Measurements from ENCODE around the gene PPP6R2.

Gene PPP6R2

DNA sequence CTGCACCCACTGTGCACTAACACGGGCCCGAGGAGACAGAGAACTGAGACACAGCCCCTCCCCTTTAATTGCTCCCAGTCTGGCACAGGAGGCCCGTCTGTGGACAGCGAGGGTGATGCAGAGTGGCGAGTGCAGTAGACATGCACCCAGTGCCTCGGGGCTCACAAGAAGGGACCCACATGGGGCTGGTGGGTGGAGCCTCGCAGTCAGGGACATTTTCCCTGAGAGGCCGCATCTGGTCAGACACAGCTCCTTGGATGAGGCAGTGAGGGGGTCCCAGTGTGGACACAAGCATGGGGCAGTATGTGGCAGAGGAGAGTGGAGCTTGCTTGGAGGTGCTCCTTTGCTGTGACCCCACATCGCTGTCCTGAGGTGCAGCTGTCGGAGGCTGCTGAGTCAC is 76.9 kb downstream of the PPP6R2 start:
- H3K9me3 ChIP-seq (ENCODE audit: insufficient read depth, low read depth, low read length): no peaks in the 10 kb centered on the region
- H3K9ac ChIP-seq (ENCODE audit: low read depth, low read length, poor library complexity, severe bottlenecking): no peak overlapping the region
- H2AFZ ChIP-seq (ENCODE audit: low read length): no peak overlapping the region
- no peaks in the 10 kb centered on the region for H3K9me2 ChIP-seq (replicated peaks; ENCODE audit: low read depth, low read length)
- no peaks in the 10 kb centered on the region for H3F3A ChIP-seq (ENCODE audit: low read depth)
- TF ChIP-seq, protein P1, sequence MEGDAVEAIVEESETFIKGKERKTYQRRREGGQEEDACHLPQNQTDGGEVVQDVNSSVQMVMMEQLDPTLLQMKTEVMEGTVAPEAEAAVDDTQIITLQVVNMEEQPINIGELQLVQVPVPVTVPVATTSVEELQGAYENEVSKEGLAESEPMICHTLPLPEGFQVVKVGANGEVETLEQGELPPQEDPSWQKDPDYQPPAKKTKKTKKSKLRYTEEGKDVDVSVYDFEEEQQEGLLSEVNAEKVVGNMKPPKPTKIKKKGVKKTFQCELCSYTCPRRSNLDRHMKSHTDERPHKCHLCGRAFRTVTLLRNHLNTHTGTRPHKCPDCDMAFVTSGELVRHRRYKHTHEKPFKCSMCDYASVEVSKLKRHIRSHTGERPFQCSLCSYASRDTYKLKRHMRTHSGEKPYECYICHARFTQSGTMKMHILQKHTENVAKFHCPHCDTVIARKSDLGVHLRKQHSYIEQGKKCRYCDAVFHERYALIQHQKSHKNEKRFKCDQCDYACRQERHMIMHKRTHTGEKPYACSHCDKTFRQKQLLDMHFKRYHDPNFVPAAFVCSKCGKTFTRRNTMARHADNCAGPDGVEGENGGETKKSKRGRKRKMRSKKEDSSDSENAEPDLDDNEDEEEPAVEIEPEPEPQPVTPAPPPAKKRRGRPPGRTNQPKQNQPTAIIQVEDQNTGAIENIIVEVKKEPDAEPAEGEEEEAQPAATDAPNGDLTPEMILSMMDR (conservative IDR thresholded peaks at IDR 0.05; ENCODE audit: low read length): no peak
- no peak for TF ChIP-seq EZH2phosphoT487 (IDR thresholded peaks at IDR 0.05; ENCODE audit: borderline replicate concordance)
- H4K20me1 ChIP-seq (ENCODE audit: insufficient read depth, low read length, poor library complexity, severe bottlenecking): no peaks in the 10 kb centered on the region
- H3K4me3 ChIP-seq (ENCODE audit: low read length, poor library complexity, severe bottlenecking): no peak overlapping the region
- H3K79me2 ChIP-seq (ENCODE audit: insufficient read depth, low read length): no peaks in the 10 kb centered on the region
- H3K36me3 ChIP-seq (ENCODE audit: insufficient read depth, low read length): peaks cover 85% of the 10 kb centered on the region; the same call in 1 of the 2 replicates
- H3K27me3 ChIP-seq (ENCODE audit: insufficient read depth, low read length, poor library complexity, severe bottlenecking): no peaks in the 10 kb centered on the region
- H3K4me2 ChIP-seq (ENCODE audit: low read depth, low read length, poor library complexity, severe bottlenecking): no peak overlapping the region
- no peaks in the 10 kb centered on the region for H3K4me1 ChIP-seq (ENCODE audit: insufficient read depth, low read length, poor library complexity, severe bottlenecking)

DNA sequence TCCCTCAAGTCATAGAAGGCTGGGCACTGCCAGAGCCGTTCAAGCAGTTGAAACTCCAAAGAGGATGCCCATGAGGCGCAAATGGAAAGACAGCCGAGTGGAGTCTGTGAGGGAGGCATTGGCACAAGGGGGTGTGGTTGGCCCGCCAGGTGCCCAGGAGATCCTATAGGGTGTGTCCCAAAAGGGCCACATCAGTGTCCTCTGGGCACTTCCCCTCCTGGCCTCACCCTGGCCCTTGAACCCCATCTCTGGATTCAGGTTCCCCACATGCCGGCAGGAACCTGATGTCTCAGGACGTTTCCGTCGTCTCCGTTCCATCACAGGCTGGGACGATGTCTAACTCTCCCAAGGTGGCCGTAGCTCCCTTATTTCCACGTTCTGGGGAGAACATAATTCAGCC is 77.5 kb downstream of the PPP6R2 start:
- Histone ChIP-seq H3K4me3 (ENCODE audit: low read length, poor library complexity, severe bottlenecking) (no peak overlapping the region), H3K9ac (ENCODE audit: low read depth, low read length, poor library complexity, severe bottlenecking) (no peak overlapping the region), H3F3A (ENCODE audit: low read depth) (no peaks in the 10 kb centered on the region), H3K4me2 (ENCODE audit: low read depth, low read length, poor library complexity, severe bottlenecking) (no peak overlapping the region), H2AFZ (ENCODE audit: low read length) (no peak overlapping the region), H3K79me2 (ENCODE audit: insufficient read depth, low read length) (no peaks in the 10 kb centered on the region), H3K27me3 (ENCODE audit: insufficient read depth, low read length, poor library complexity, severe bottlenecking) (no peaks in the 10 kb centered on the region), H3K36me3 (ENCODE audit: insufficient read depth, low read length) (peaks cover 83% of the 10 kb centered on the region; the same call in 1 of the 2 replicates), H3K9me3 (ENCODE audit: insufficient read depth, low read depth, low read length) (no peaks in the 10 kb centered on the region), H3K4me1 (ENCODE audit: insufficient read depth, low read length, poor library complexity, severe bottlenecking) (no peaks in the 10 kb centered on the region), H4K20me1 (ENCODE audit: insufficient read depth, low read length, poor library complexity, severe bottlenecking) (no peaks in the 10 kb centered on the region), H3K9me2 (replicated peaks; ENCODE audit: low read depth, low read length) (no peaks in the 10 kb centered on the region)
- no peak for TF ChIP-seq EZH2phosphoT487 (IDR thresholded peaks at IDR 0.05; ENCODE audit: borderline replicate concordance)
- TF ChIP-seq, protein P1 (conservative IDR thresholded peaks at IDR 0.05; ENCODE audit: low read length): no peak

DNA sequence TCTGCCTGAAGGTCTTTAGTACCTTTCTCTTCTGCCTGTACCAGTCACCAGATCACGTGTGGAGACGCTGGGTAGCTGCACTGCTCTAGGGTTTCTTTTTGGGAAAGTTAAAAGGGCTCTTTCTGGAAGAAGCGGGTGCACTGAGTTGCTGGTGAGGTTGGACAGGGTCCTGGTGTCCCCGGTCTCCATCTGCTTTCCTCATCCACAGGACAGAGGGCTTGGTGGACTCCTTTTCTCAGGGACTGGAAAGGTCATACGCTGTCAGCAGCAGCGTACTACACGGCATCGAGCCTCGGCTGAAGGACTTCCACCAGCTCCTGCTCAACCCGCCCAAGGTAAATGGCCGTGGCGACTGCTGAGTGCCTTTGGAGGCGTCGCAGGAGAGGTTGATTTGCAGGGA is 78.9 kb downstream of the PPP6R2 start:
- Histone ChIP-seq H3K9me3 (ENCODE audit: insufficient read depth, low read depth, low read length) (no peaks in the 10 kb centered on the region), H3F3A (ENCODE audit: low read depth) (no peaks in the 10 kb centered on the region), H3K4me3 (ENCODE audit: low read length, poor library complexity, severe bottlenecking) (no peak overlapping the region), H3K36me3 (ENCODE audit: insufficient read depth, low read length) (peaks cover 75% of the 10 kb centered on the region; the same call in 1 of the 2 replicates), H3K27me3 (ENCODE audit: insufficient read depth, low read length, poor library complexity, severe bottlenecking) (no peaks in the 10 kb centered on the region), H3K4me2 (ENCODE audit: low read depth, low read length, poor library complexity, severe bottlenecking) (no peak overlapping the region), H3K9ac (ENCODE audit: low read depth, low read length, poor library complexity, severe bottlenecking) (no peak overlapping the region), H4K20me1 (ENCODE audit: insufficient read depth, low read length, poor library complexity, severe bottlenecking) (no peaks in the 10 kb centered on the region), H3K9me2 (replicated peaks; ENCODE audit: low read depth, low read length) (no peaks in the 10 kb centered on the region), H3K79me2 (ENCODE audit: insufficient read depth, low read length) (no peaks in the 10 kb centered on the region), H2AFZ (ENCODE audit: low read length) (no peak overlapping the region), H3K4me1 (ENCODE audit: insufficient read depth, low read length, poor library complexity, severe bottlenecking) (no peaks in the 10 kb centered on the region)
- no peak for TF ChIP-seq EZH2phosphoT487 (IDR thresholded peaks at IDR 0.05; ENCODE audit: borderline replicate concordance)
- TF ChIP-seq, protein P1 (conservative IDR thresholded peaks at IDR 0.05; ENCODE audit: low read length): no peak

Data from Loucy (cell line).